Calu3 (cell line): ENCODE measurements around the gene COASY. TPM values are rescaled to one million over a fixed set of nuclear protein-coding genes. Genes with fewer than 3 reads are reported as not detected.

Source experiments
- BruUV-seq: library from RNA; stranded (reverse); fragments of 400-500 nt; replicated peaks from 2 replicates; lab custom pipeline; 2021; lab: Mats Ljungman, UMichigan
- CTCF ChIA-PET: fragments of 300-600 bp; sonication (Branson Sonifier 250); formaldehyde crosslinking; loops from one replicate; lab custom pipeline; 2022; ENCODE audit warnings: antibody characterized with exemption; lab: Charles Lee
- DNase-seq: peaks from one replicate; pipeline ENCODE4 v3.0.0; 2022
- H3K27ac Mint-ChIP-seq: one replicate; pipeline ENCODE4 v1.8.0; 2022; ENCODE audit warnings: mixed read lengths; ENCODE audit not compliant: unreplicated experiment
- H3K27me3 Mint-ChIP-seq: one replicate; pipeline ENCODE4 v1.8.0; 2022; ENCODE audit warnings: mixed read lengths; ENCODE audit not compliant: unreplicated experiment
- H3K36me3 Mint-ChIP-seq: one replicate; pipeline ENCODE4 v1.8.0; 2022; ENCODE audit warnings: mild to moderate bottlenecking, moderate library complexity, mixed read lengths; ENCODE audit not compliant: insufficient read depth, unreplicated experiment
- H3K4me1 Mint-ChIP-seq: one replicate; pipeline ENCODE4 v1.8.0; 2022; ENCODE audit warnings: mild to moderate bottlenecking, low read depth, mixed read lengths; ENCODE audit not compliant: unreplicated experiment
- H3K4me3 Mint-ChIP-seq: one replicate; pipeline ENCODE4 v1.8.0; 2022; ENCODE audit warnings: mild to moderate bottlenecking, low read depth, moderate library complexity, mixed read lengths; ENCODE audit not compliant: unreplicated experiment
- H3K9me3 Mint-ChIP-seq: one replicate; pipeline ENCODE4 v1.8.0; 2022; ENCODE audit warnings: low read depth, mixed read lengths; ENCODE audit not compliant: unreplicated experiment
- intact Hi-C: fragments of 100-400 bp; cut with micrococcal nuclease; formaldehyde crosslinking; loops from one replicate; pipeline ENCODE4 v1.10.0; 2022; ENCODE audit not compliant: unreplicated experiment
- total RNA-seq: library from RNA; stranded (reverse); gene quantifications from 2 replicates; pipeline ENCODE4 v1.2.3, GENCODE V29; 2022
- TF ChIP-seq, protein P1 (sequence below): fragments of 200-600 bp; IDR thresholded peaks from one replicate; pipeline ENCODE4 v1.8.0; 2022; ENCODE audit warnings: antibody characterized with exemption; ENCODE audit not compliant: unreplicated experiment

Gene COASY
- total RNA-seq, 1 experiment from 2014 or later, result 163 TPM

GRCh38 chr17:42559075-42559474, 2.9 kb upstream of the COASY start:
- CTCF ChIA-PET, result interaction anchor here (1.2 to 1.4 kb wide), 2 partner anchors 10 to 18 kb away, joined by 3 to 5 read pairs; partner anchors contain the start of gene PSMC3IP
- Mint-ChIP-seq H3K27me3 (no peaks in the 10 kb centered on the region), H3K27ac (no peak overlapping the region), H3K4me3 (no peak overlapping the region), H3K4me1 (peaks cover 14% of the 10 kb centered on the region), H3K9me3 (no peaks in the 10 kb centered on the region), H3K36me3 (peaks cover 58% of the 10 kb centered on the region)
- no peak for DNase-seq
- intact Hi-C loops, result no loop called here
- TF ChIP-seq, protein P1, sequence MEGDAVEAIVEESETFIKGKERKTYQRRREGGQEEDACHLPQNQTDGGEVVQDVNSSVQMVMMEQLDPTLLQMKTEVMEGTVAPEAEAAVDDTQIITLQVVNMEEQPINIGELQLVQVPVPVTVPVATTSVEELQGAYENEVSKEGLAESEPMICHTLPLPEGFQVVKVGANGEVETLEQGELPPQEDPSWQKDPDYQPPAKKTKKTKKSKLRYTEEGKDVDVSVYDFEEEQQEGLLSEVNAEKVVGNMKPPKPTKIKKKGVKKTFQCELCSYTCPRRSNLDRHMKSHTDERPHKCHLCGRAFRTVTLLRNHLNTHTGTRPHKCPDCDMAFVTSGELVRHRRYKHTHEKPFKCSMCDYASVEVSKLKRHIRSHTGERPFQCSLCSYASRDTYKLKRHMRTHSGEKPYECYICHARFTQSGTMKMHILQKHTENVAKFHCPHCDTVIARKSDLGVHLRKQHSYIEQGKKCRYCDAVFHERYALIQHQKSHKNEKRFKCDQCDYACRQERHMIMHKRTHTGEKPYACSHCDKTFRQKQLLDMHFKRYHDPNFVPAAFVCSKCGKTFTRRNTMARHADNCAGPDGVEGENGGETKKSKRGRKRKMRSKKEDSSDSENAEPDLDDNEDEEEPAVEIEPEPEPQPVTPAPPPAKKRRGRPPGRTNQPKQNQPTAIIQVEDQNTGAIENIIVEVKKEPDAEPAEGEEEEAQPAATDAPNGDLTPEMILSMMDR, result no peak
- BruUV-seq, result no TSS peak

DNA sequence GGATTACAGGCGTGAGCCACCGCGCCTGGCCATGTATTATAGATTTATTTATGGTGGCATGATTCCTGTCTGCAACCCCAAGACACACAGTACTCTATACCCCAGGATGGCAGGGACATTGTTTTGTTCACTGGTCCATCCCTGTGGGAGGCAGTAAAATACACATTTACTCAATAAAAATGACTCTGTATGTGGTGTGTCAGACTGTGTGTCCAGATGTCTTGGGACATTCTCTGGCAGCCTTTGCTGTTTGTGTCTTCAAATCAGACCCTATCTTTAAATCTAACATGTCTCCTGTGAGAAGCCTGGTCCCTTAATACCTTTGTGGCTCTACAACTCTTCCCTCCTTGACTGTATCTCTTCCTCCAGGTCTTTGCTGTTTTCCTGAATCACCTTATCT, 1.7 kb upstream of the COASY start:
- H3K9me3 Mint-ChIP-seq, result no peaks in the 10 kb centered on the region
- peaks cover 17% of the 10 kb centered on the region for H3K4me1 Mint-ChIP-seq
- peaks cover 55% of the 10 kb centered on the region for H3K36me3 Mint-ChIP-seq
- H3K27ac Mint-ChIP-seq, result no peak overlapping the region
- TF ChIP-seq, protein P1, result no peak
- BruUV-seq, result no TSS peak
- CTCF ChIA-PET, result interaction anchor here (1.2 kb wide), 1 partner anchor 12 kb away, joined by 5 read pairs; no protein-coding TSS in a partner anchor
- H3K4me3 Mint-ChIP-seq, result no peak overlapping the region
- H3K27me3 Mint-ChIP-seq, result no peaks in the 10 kb centered on the region
- no peak for DNase-seq
- intact Hi-C loops, result no loop called here

DNA sequence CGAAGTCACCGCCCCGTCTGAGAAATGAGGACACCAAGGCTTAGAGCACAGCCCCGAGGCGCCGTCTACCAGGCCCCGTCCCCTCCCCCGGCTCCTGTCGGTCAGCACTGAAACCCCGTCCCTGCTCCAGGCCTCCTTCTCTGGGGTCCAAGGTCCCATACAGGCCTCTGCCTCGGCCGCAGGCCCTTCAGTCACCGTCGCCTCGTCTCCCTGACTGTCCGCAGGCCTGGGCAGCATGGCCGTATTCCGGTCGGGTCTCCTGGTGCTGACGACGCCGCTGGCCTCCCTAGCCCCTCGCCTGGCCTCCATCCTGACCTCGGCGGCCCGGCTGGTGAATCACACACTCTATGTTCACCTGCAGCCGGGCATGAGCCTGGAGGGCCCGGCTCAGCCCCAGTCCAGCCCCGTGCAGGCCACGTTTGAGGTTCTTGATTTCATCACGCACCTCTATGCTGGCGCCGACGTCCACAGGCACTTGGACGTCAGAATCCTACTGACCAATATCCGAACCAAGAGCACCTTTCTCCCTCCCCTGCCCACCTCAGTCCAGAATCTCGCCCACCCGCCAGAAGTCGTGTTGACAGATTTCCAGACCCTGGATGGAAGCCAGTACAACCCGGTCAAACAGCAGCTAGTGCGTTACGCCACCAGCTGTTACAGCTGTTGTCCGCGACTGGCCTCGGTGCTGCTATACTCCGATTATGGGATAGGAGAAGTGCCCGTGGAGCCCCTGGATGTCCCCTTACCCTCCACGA, 617 bp downstream of the COASY start:
- intact Hi-C loops, result no loop called here
- H3K9me3 Mint-ChIP-seq, result no peaks in the 10 kb centered on the region

GRCh38 chr17:42563143-42563509, 1.2 kb downstream of the COASY start:
- H3K4me3 Mint-ChIP-seq, result peak overlapping the region; percentile 100
- intact Hi-C loops, result no loop called here
- peaks cover 33% of the 10 kb centered on the region for H3K4me1 Mint-ChIP-seq
- peaks cover 74% of the 10 kb centered on the region for H3K36me3 Mint-ChIP-seq
- H3K9me3 Mint-ChIP-seq, result no peaks in the 10 kb centered on the region
- H3K27ac Mint-ChIP-seq, result peak overlapping the region; percentile 93
- CTCF ChIA-PET, result interaction anchor here (0.9 to 1.4 kb wide), 3 partner anchors 15 to 261 kb away, joined by 3 to 9 read pairs (median 3); partner anchors contain the start of genes BECN1 and PSMC3IP
- no peak for DNase-seq
- TF ChIP-seq, protein P1, result no peak
- no peaks in the 10 kb centered on the region for H3K27me3 Mint-ChIP-seq
- no TSS peak for BruUV-seq

More for the DNA sequence above, 617 bp downstream of the COASY start:
- CTCF ChIA-PET, result interaction anchor here (0.9 to 1.4 kb wide), 3 partner anchors 14 to 261 kb away, joined by 3 to 9 read pairs (median 3); partner anchors contain the start of genes BECN1 and PSMC3IP
- peak; percentile 47 for DNase-seq
- peak overlapping the region; percentile 100 for H3K4me3 Mint-ChIP-seq
- H3K36me3 Mint-ChIP-seq, result peaks cover 69% of the 10 kb centered on the region
- BruUV-seq, result TSS peak; percentile 69
- H3K27ac Mint-ChIP-seq, result peak overlapping the region; percentile 93
- TF ChIP-seq, protein P1, result no peak
- no peaks in the 10 kb centered on the region for H3K27me3 Mint-ChIP-seq
- H3K4me1 Mint-ChIP-seq, result peaks cover 28% of the 10 kb centered on the region
